ENCODE results near the gene UBE2F.
"Not testable (repeated sequence)": the region's sequence is repeated elsewhere in the genome, so short reads cannot be mapped to it uniquely, and the experiment has no call there.

UBE2F gene

GRCh38 chr2:237932731-237933131 lies 34.1 kb upstream of the UBE2F start:
- Mint-ChIP-seq H3K27me3 (peaks cover 22% of the 10 kb centered on the region), H3K9me3 (peaks cover 12% of the 10 kb centered on the region), H3K4me3 (no peak overlapping the region), H3K27ac (no peak overlapping the region), H3K36me3 (ENCODE audit: low read depth) (peaks cover 4% of the 10 kb centered on the region), H3K4me1 (ENCODE audit: low read depth) (peaks cover 42% of the 10 kb centered on the region)
- intact Hi-C loops (cut with micrococcal nuclease) = loop anchor here (5.0 kb wide), 1 partner anchor 35 kb away; the partner anchor contains the start of gene UBE2F

- intact Hi-C loops (cut with micrococcal nuclease) = loop anchor here (5.0 kb wide), 1 partner anchor 33 kb away; the partner anchor contains the start of gene UBE2F
- H3K4me3 Mint-ChIP-seq = no peak overlapping the region
- H3K36me3 Mint-ChIP-seq (ENCODE audit: low read depth) = peaks cover 4% of the 10 kb centered on the region
- H3K4me1 Mint-ChIP-seq (ENCODE audit: low read depth) = peaks cover 42% of the 10 kb centered on the region
- peak overlapping the region; percentile 67 for H3K27ac Mint-ChIP-seq
- peaks cover 20% of the 10 kb centered on the region for H3K27me3 Mint-ChIP-seq
- peaks cover 7% of the 10 kb centered on the region for H3K9me3 Mint-ChIP-seq
Observed at GRCh38 chr2:237934186-237934585, 32.6 kb upstream of the UBE2F start.

GRCh38 chr2:237935740-237936452 lies 30.9 kb upstream of the UBE2F start:
- H3K27me3 Mint-ChIP-seq = peaks cover 18% of the 10 kb centered on the region
- H3K36me3 Mint-ChIP-seq (ENCODE audit: low read depth) = no peaks in the 10 kb centered on the region
- intact Hi-C loops (cut with micrococcal nuclease) = no loop called here
- H3K27ac Mint-ChIP-seq = no peak overlapping the region
- H3K4me3 Mint-ChIP-seq = no peak overlapping the region
- H3K9me3 Mint-ChIP-seq = no peaks in the 10 kb centered on the region
- peaks cover 28% of the 10 kb centered on the region for H3K4me1 Mint-ChIP-seq (ENCODE audit: low read depth)

GRCh38 chr2:237939251-237939650 lies 27.6 kb upstream of the UBE2F start:
- intact Hi-C loops (cut with micrococcal nuclease) = no loop called here
- Mint-ChIP-seq H3K27me3 (peaks cover 35% of the 10 kb centered on the region), H3K27ac (no peak overlapping the region), H3K36me3 (ENCODE audit: low read depth) (peaks cover 2% of the 10 kb centered on the region), H3K9me3 (peaks cover 5% of the 10 kb centered on the region), H3K4me1 (ENCODE audit: low read depth) (peaks cover 9% of the 10 kb centered on the region), H3K4me3 (no peak overlapping the region)

GRCh38 chr2:237940828-237941227 lies 26.0 kb upstream of the UBE2F start:
- Mint-ChIP-seq H3K27me3 (peaks cover 42% of the 10 kb centered on the region), H3K27ac (no peak overlapping the region), H3K36me3 (ENCODE audit: low read depth) (peaks cover 10% of the 10 kb centered on the region), H3K9me3 (peaks cover 21% of the 10 kb centered on the region), H3K4me3 (no peak overlapping the region), H3K4me1 (ENCODE audit: low read depth) (peaks cover 3% of the 10 kb centered on the region)
- intact Hi-C loops (cut with micrococcal nuclease) = no loop called here

- H3K4me3 Mint-ChIP-seq = no peak overlapping the region
- intact Hi-C loops (cut with micrococcal nuclease) = no loop called here
Observed at GRCh38 chr2:237941239-237941638, 25.6 kb upstream of the UBE2F start.

GRCh38 chr2:237942513-237942899 lies 24.3 kb upstream of the UBE2F start:
- H3K4me1 Mint-ChIP-seq (ENCODE audit: low read depth) = peaks cover 13% of the 10 kb centered on the region
- peaks cover 52% of the 10 kb centered on the region for H3K27me3 Mint-ChIP-seq
- no peak overlapping the region for H3K4me3 Mint-ChIP-seq
- peak overlapping the region; percentile 37 for H3K27ac Mint-ChIP-seq
- H3K9me3 Mint-ChIP-seq = peaks cover 36% of the 10 kb centered on the region
- H3K36me3 Mint-ChIP-seq (ENCODE audit: low read depth) = peaks cover 16% of the 10 kb centered on the region
- intact Hi-C loops (cut with micrococcal nuclease) = no loop called here

More at GRCh38 chr2:237941239-237941638, 25.6 kb upstream of the UBE2F start:
- Mint-ChIP-seq H3K36me3 (ENCODE audit: low read depth) (peaks cover 13% of the 10 kb centered on the region), H3K27me3 (peaks cover 45% of the 10 kb centered on the region), H3K27ac (no peak overlapping the region), H3K4me1 (ENCODE audit: low read depth) (peaks cover 3% of the 10 kb centered on the region), H3K9me3 (peaks cover 25% of the 10 kb centered on the region)

- intact Hi-C loops (cut with micrococcal nuclease) = no loop called here
- Mint-ChIP-seq H3K4me1 (ENCODE audit: low read depth) (peaks cover 15% of the 10 kb centered on the region), H3K27me3 (peaks cover 52% of the 10 kb centered on the region), H3K27ac (no peak overlapping the region), H3K36me3 (ENCODE audit: low read depth) (peaks cover 16% of the 10 kb centered on the region), H3K9me3 (peaks cover 36% of the 10 kb centered on the region), H3K4me3 (no peak overlapping the region)
Observed at GRCh38 chr2:237943395-237944094, 23.3 kb upstream of the UBE2F start.

- intact Hi-C loops (cut with micrococcal nuclease) = no loop called here
- Mint-ChIP-seq H3K4me3 (no peak overlapping the region), H3K36me3 (ENCODE audit: low read depth) (peaks cover 16% of the 10 kb centered on the region), H3K27ac (peak overlapping the region; percentile 41), H3K9me3 (peaks cover 36% of the 10 kb centered on the region), H3K27me3 (peaks cover 50% of the 10 kb centered on the region), H3K4me1 (ENCODE audit: low read depth) (peaks cover 15% of the 10 kb centered on the region)
Observed at GRCh38 chr2:237944302-237944701, 22.5 kb upstream of the UBE2F start.

- Mint-ChIP-seq H3K27ac (no peak overlapping the region), H3K27me3 (peaks cover 56% of the 10 kb centered on the region), H3K4me3 (no peak overlapping the region), H3K4me1 (ENCODE audit: low read depth) (peaks cover 15% of the 10 kb centered on the region), H3K36me3 (ENCODE audit: low read depth) (peaks cover 16% of the 10 kb centered on the region), H3K9me3 (peaks cover 36% of the 10 kb centered on the region)
- intact Hi-C loops (cut with micrococcal nuclease) = no loop called here
Observed at GRCh38 chr2:237946423-237946822, 20.4 kb upstream of the UBE2F start.

GRCh38 chr2:237951354-237951753 lies 15.5 kb upstream of the UBE2F start:
- H3K4me1 Mint-ChIP-seq (ENCODE audit: low read depth) = peaks cover 16% of the 10 kb centered on the region
- peaks cover 43% of the 10 kb centered on the region for H3K27me3 Mint-ChIP-seq
- H3K27ac Mint-ChIP-seq; H3K36me3 Mint-ChIP-seq (ENCODE audit: low read depth); intact Hi-C loops (cut with micrococcal nuclease); H3K4me3 Mint-ChIP-seq; H3K9me3 Mint-ChIP-seq: not testable (repeated sequence)

GRCh38 chr2:237951878-237952277 lies 14.9 kb upstream of the UBE2F start:
- H3K27ac Mint-ChIP-seq = no peak overlapping the region
- peaks cover 14% of the 10 kb centered on the region for H3K4me1 Mint-ChIP-seq (ENCODE audit: low read depth)
- no peaks in the 10 kb centered on the region for H3K36me3 Mint-ChIP-seq (ENCODE audit: low read depth)
- no peak overlapping the region for H3K4me3 Mint-ChIP-seq
- peaks cover 45% of the 10 kb centered on the region for H3K27me3 Mint-ChIP-seq
- intact Hi-C loops (cut with micrococcal nuclease) = no loop called here
- peaks cover 4% of the 10 kb centered on the region for H3K9me3 Mint-ChIP-seq

- Mint-ChIP-seq H3K9me3 (no peaks in the 10 kb centered on the region), H3K27ac (no peak overlapping the region), H3K4me3 (no peak overlapping the region), H3K27me3 (peaks cover 50% of the 10 kb centered on the region), H3K4me1 (ENCODE audit: low read depth) (peaks cover 11% of the 10 kb centered on the region), H3K36me3 (ENCODE audit: low read depth) (no peaks in the 10 kb centered on the region)
- intact Hi-C loops (cut with micrococcal nuclease) = no loop called here
Observed at GRCh38 chr2:237952851-237953250, 14.0 kb upstream of the UBE2F start.

- no peaks in the 10 kb centered on the region for H3K36me3 Mint-ChIP-seq (ENCODE audit: low read depth)
- H3K4me3 Mint-ChIP-seq = peak overlapping the region; percentile 13
Observed at GRCh38 chr2:237955640-237956401, 11.0 kb upstream of the UBE2F start.

More at GRCh38 chr2:237955640-237956401, 11.0 kb upstream of the UBE2F start:
- peaks cover 54% of the 10 kb centered on the region for H3K27me3 Mint-ChIP-seq
- intact Hi-C loops (cut with micrococcal nuclease) = no loop called here
- H3K27ac Mint-ChIP-seq = no peak overlapping the region
- peaks cover 7% of the 10 kb centered on the region for H3K9me3 Mint-ChIP-seq
- peaks cover 11% of the 10 kb centered on the region for H3K4me1 Mint-ChIP-seq (ENCODE audit: low read depth)
